ENCODE measurements around the gene ZNF385D. TPM values are rescaled to one million over a fixed set of nuclear protein-coding genes. Genes with fewer than 3 reads are reported as not detected.
"Not testable (repeated sequence)": the region's sequence is repeated elsewhere in the genome, so short reads cannot be mapped to it uniquely, and the experiment has no call there.

The ZNF385D gene
- total RNA-seq, 2 experiments from 2014 or later: not detected

- H3K9me3 Mint-ChIP-seq; H3K4me3 Mint-ChIP-seq; H3K4me1 Mint-ChIP-seq; ATAC-seq (ENCODE audit: low read depth); H3K27me3 Mint-ChIP-seq; H3K27ac Mint-ChIP-seq; H3K36me3 Mint-ChIP-seq; DNase-seq; POLR2A ChIA-PET: not testable (repeated sequence)
These were observed 264.7 kb downstream of the ZNF385D start for GRCh38 chr3:21486024-21486935.

GRCh38 chr3:21484828-21485144, 266.2 kb downstream of the ZNF385D start:
- H3K4me1 Mint-ChIP-seq: no peaks in the 10 kb centered on the region
- ATAC-seq (ENCODE audit: low read depth): no peak
- H3K27ac Mint-ChIP-seq: no peak overlapping the region
- no peak for DNase-seq
- POLR2A ChIA-PET: no interaction called here
- no peaks in the 10 kb centered on the region for H3K36me3 Mint-ChIP-seq
- H3K9me3 Mint-ChIP-seq: peaks cover 2% of the 10 kb centered on the region
- H3K4me3 Mint-ChIP-seq: no peak overlapping the region
- no peaks in the 10 kb centered on the region for H3K27me3 Mint-ChIP-seq

GRCh38 chr3:21484057-21484827, 266.8 kb downstream of the ZNF385D start:
- H3K4me1 Mint-ChIP-seq: no peaks in the 10 kb centered on the region
- H3K27me3 Mint-ChIP-seq: no peaks in the 10 kb centered on the region
- H3K9me3 Mint-ChIP-seq: peaks cover 2% of the 10 kb centered on the region
- ATAC-seq (ENCODE audit: low read depth) (no peak), DNase-seq (no peak)
- POLR2A ChIA-PET: no interaction called here
- H3K4me3 Mint-ChIP-seq: no peak overlapping the region
- H3K36me3 Mint-ChIP-seq: no peaks in the 10 kb centered on the region
- H3K27ac Mint-ChIP-seq: no peak overlapping the region

- Mint-ChIP-seq H3K9me3 (peaks cover 2% of the 10 kb centered on the region), H3K27me3 (no peaks in the 10 kb centered on the region), H3K27ac (no peak overlapping the region), H3K4me1 (no peaks in the 10 kb centered on the region), H3K36me3 (no peaks in the 10 kb centered on the region), H3K4me3 (no peak overlapping the region)
- no peak for DNase-seq
- POLR2A ChIA-PET: no interaction called here
- no peak for ATAC-seq (ENCODE audit: low read depth)
These were observed 269.0 kb downstream of the ZNF385D start for GRCh38 chr3:21481991-21482390.

- POLR2A ChIA-PET: no interaction called here
- Mint-ChIP-seq H3K27ac (no peak overlapping the region), H3K4me1 (no peaks in the 10 kb centered on the region), H3K4me3 (no peak overlapping the region), H3K36me3 (no peaks in the 10 kb centered on the region), H3K27me3 (no peaks in the 10 kb centered on the region), H3K9me3 (peaks cover 4% of the 10 kb centered on the region)
- ATAC-seq (ENCODE audit: low read depth) (no peak), DNase-seq (no peak)
These were observed 273.3 kb downstream of the ZNF385D start for GRCh38 chr3:21477541-21478288.

GRCh38 chr3:21466476-21466875, 284.5 kb downstream of the ZNF385D start:
- ATAC-seq (ENCODE audit: low read depth) (no peak), DNase-seq (no peak)
- Mint-ChIP-seq H3K36me3 (no peaks in the 10 kb centered on the region), H3K9me3 (peaks cover 5% of the 10 kb centered on the region), H3K27me3 (no peaks in the 10 kb centered on the region), H3K27ac (no peak overlapping the region), H3K4me1 (no peaks in the 10 kb centered on the region), H3K4me3 (no peak overlapping the region)
- POLR2A ChIA-PET: no interaction called here

GRCh38 chr3:21464746-21465145, 286.3 kb downstream of the ZNF385D start:
- POLR2A ChIA-PET: no interaction called here
- H3K27me3 Mint-ChIP-seq: no peaks in the 10 kb centered on the region
- H3K9me3 Mint-ChIP-seq: peaks cover 3% of the 10 kb centered on the region
- H3K27ac Mint-ChIP-seq: no peak overlapping the region
- H3K4me3 Mint-ChIP-seq: no peak overlapping the region
- no peaks in the 10 kb centered on the region for H3K4me1 Mint-ChIP-seq
- H3K36me3 Mint-ChIP-seq: no peaks in the 10 kb centered on the region
- ATAC-seq (ENCODE audit: low read depth): no peak
- no peak for DNase-seq

- Mint-ChIP-seq H3K36me3 (no peaks in the 10 kb centered on the region), H3K9me3 (peaks cover 2% of the 10 kb centered on the region), H3K27ac (no peak overlapping the region), H3K4me3 (no peak overlapping the region), H3K27me3 (no peaks in the 10 kb centered on the region), H3K4me1 (no peaks in the 10 kb centered on the region)
- DNase-seq (no peak), ATAC-seq (ENCODE audit: low read depth) (no peak)
- POLR2A ChIA-PET: no interaction called here
These were observed 287.7 kb downstream of the ZNF385D start for GRCh38 chr3:21463319-21463718.

- DNase-seq (no peak), ATAC-seq (ENCODE audit: low read depth) (no peak)
- Mint-ChIP-seq H3K27ac (no peak overlapping the region), H3K4me3 (no peak overlapping the region), H3K9me3 (peaks cover under 1% of the 10 kb centered on the region), H3K36me3 (no peaks in the 10 kb centered on the region), H3K27me3 (no peaks in the 10 kb centered on the region), H3K4me1 (no peaks in the 10 kb centered on the region)
- POLR2A ChIA-PET: no interaction called here
These were observed 288.9 kb downstream of the ZNF385D start for GRCh38 chr3:21462141-21462540.

- DNase-seq: no peak
- no peak overlapping the region for H3K4me3 Mint-ChIP-seq
- H3K9me3 Mint-ChIP-seq: peaks cover 3% of the 10 kb centered on the region
- no peaks in the 10 kb centered on the region for H3K27me3 Mint-ChIP-seq
- no peak overlapping the region for H3K27ac Mint-ChIP-seq
- H3K4me1 Mint-ChIP-seq: no peaks in the 10 kb centered on the region
- POLR2A ChIA-PET: no interaction called here
- no peak for ATAC-seq (ENCODE audit: low read depth)
- no peaks in the 10 kb centered on the region for H3K36me3 Mint-ChIP-seq
These were observed 293.9 kb downstream of the ZNF385D start for GRCh38 chr3:21457084-21457483.

GRCh38 chr3:21449738-21450137, 301.3 kb downstream of the ZNF385D start:
- Mint-ChIP-seq H3K36me3 (no peaks in the 10 kb centered on the region), H3K27me3 (no peaks in the 10 kb centered on the region), H3K4me3 (no peak overlapping the region), H3K27ac (no peak overlapping the region), H3K4me1 (no peaks in the 10 kb centered on the region), H3K9me3 (peaks cover 3% of the 10 kb centered on the region)
- ATAC-seq (ENCODE audit: low read depth) (no peak), DNase-seq (no peak)
- POLR2A ChIA-PET: no interaction called here

GRCh38 chr3:21447476-21448151, 303.4 kb downstream of the ZNF385D start:
- POLR2A ChIA-PET: no interaction called here
- Mint-ChIP-seq H3K27me3 (no peaks in the 10 kb centered on the region), H3K36me3 (no peaks in the 10 kb centered on the region), H3K27ac (no peak overlapping the region), H3K4me3 (no peak overlapping the region), H3K4me1 (no peaks in the 10 kb centered on the region), H3K9me3 (peaks cover 3% of the 10 kb centered on the region)
- DNase-seq (no peak), ATAC-seq (ENCODE audit: low read depth) (no peak)

- no peak overlapping the region for H3K27ac Mint-ChIP-seq
- POLR2A ChIA-PET: no interaction called here
- no peak overlapping the region for H3K4me3 Mint-ChIP-seq
- H3K36me3 Mint-ChIP-seq: no peaks in the 10 kb centered on the region
- no peak for DNase-seq
- no peak for ATAC-seq (ENCODE audit: low read depth)
- no peaks in the 10 kb centered on the region for H3K4me1 Mint-ChIP-seq
- H3K27me3 Mint-ChIP-seq: no peaks in the 10 kb centered on the region
- peaks cover 3% of the 10 kb centered on the region for H3K9me3 Mint-ChIP-seq
These were observed 304.0 kb downstream of the ZNF385D start for GRCh38 chr3:21446945-21447475.

Data from activated naive CD8-positive, alpha-beta T cell treated with anti-CD3 and anti-CD28 coated beads, Interleukin-2, amount 10 ng/mL, durations not matched to agents 7 days and 5 days (primary cell).